CD14-positive monocyte (primary cell): ENCODE measurements around the gene TM7SF3. TPM values are rescaled to one million over a fixed set of nuclear protein-coding genes. Genes with fewer than 3 reads are reported as not detected.

ENCODE experiments used
- DNase-seq, 3 donors: peaks; one replicate each; pipeline ENCODE4 v3.0.0-alpha.2; 2011 to 2022
- H2AFZ ChIP-seq: 2 replicates; pipeline ENCODE4 v1.6.0; 2012; ENCODE audit warnings: mild to moderate bottlenecking, low read depth, low read length, inconsistent platforms; ENCODE audit not compliant: insufficient read depth, poor library complexity, severe bottlenecking
- H3K27ac ChIP-seq, 2 donors: 1 replicate in 1 of 2; 2 replicates in 1 of 2; pipeline ENCODE4 v1.5.1; 2012 to 2013; ENCODE audit warnings: low read length in 2 of 2, control low read depth in 1 of 2, inconsistent platforms in 1 of 2, low read depth in 1 of 2, mild to moderate bottlenecking in 1 of 2
- H3K27me3 ChIP-seq, 2 donors: one replicate each; pipeline versions ENCODE4 v1.6.0 to v1.6.1; 2011 to 2013; ENCODE audit warnings: low read length in 2 of 2; ENCODE audit not compliant: control insufficient read depth in 2 of 2, insufficient read depth in 2 of 2
- H3K36me3 ChIP-seq, 2 donors: replicated peaks in 1 of 2; 1 replicate in 1 of 2; 2 replicates in 1 of 2; pipeline versions ENCODE4 v1.5.1 to v1.6.1; 2012 to 2013; ENCODE audit warnings: low read length in 2 of 2, control low read depth in 1 of 2, inconsistent platforms in 1 of 2, mild to moderate bottlenecking in 1 of 2; ENCODE audit not compliant: insufficient read depth in 2 of 2, control insufficient read depth in 1 of 2
- H3K4me1 ChIP-seq, 2 donors: 1 replicate in 1 of 2; 2 replicates in 1 of 2; pipeline versions ENCODE4 v1.5.1 to v1.6.1; 2012 to 2013; ENCODE audit warnings: low read length in 2 of 2, control low read depth in 1 of 2, inconsistent platforms in 1 of 2, mild to moderate bottlenecking in 1 of 2, moderate library complexity in 1 of 2; ENCODE audit not compliant: insufficient read depth in 2 of 2, control insufficient read depth in 1 of 2
- H3K4me2 ChIP-seq: replicated peaks from 2 replicates; pipeline ENCODE3; 2012; ENCODE audit warnings: low read length, moderate library complexity, mild to moderate bottlenecking; ENCODE audit not compliant: poor library complexity, severe bottlenecking; ENCODE audit errors: extremely low read depth
- H3K4me3 ChIP-seq, 3 experiments: fragments of 200-600 bp in 1 of 3; sonication (generic) in 1 of 3; replicated peaks in 1 of 3; 1 replicate in 2 of 3; 2 replicates in 1 of 3; pipeline ENCODE4 v1.5.1; 2011 to 2013; ENCODE audit warnings: low read length in 3 of 3, mild to moderate bottlenecking in 3 of 3, control low read depth in 2 of 3, low read depth in 2 of 3, inconsistent platforms in 1 of 3, moderate library complexity in 1 of 3
- H3K79me2 ChIP-seq: 2 replicates; pipeline ENCODE4 v1.6.0; 2012; ENCODE audit warnings: mild to moderate bottlenecking, control low read depth, inconsistent platforms, low read length, moderate library complexity; ENCODE audit not compliant: insufficient read depth
- H3K9ac ChIP-seq: 2 replicates; pipeline ENCODE4 v1.6.0; 2017; ENCODE audit warnings: low read length, mild to moderate bottlenecking; ENCODE audit not compliant: insufficient read depth, poor library complexity, severe bottlenecking
- H3K9me3 ChIP-seq, 2 donors: replicated peaks in 1 of 2; 1 replicate in 1 of 2; 2 replicates in 1 of 2; pipeline versions ENCODE4 v1.5.1 to v1.6.1; 2012 to 2013; ENCODE audit warnings: low read length in 2 of 2, control low read depth in 1 of 2; ENCODE audit not compliant: control insufficient read depth in 1 of 2, insufficient read depth in 1 of 2
- H4K20me1 ChIP-seq: 2 replicates; pipeline ENCODE4 v1.6.0; 2012; ENCODE audit warnings: mild to moderate bottlenecking, low read length, control low read depth, moderate library complexity; ENCODE audit not compliant: insufficient read depth
- H3K27ac Mint-ChIP-seq, 7 donors: one replicate each; pipeline ENCODE4 v1.8.0; 2020; ENCODE audit warnings: mild to moderate bottlenecking in 7 of 7, mixed read lengths in 7 of 7, moderate library complexity in 6 of 7, inconsistent platforms in 2 of 7
- H3K27me3 Mint-ChIP-seq, 3 donors: one replicate each; pipeline ENCODE4 v1.8.0; 2021 to 2022; ENCODE audit warnings: low read depth in 3 of 3, mild to moderate bottlenecking in 3 of 3, mixed read lengths in 3 of 3, moderate library complexity in 3 of 3, inconsistent platforms in 1 of 3
- H3K36me3 Mint-ChIP-seq, 2 donors: one replicate each; pipeline ENCODE4 v1.8.0; 2020; ENCODE audit warnings: mixed read lengths in 2 of 2, inconsistent platforms in 1 of 2, mild to moderate bottlenecking in 1 of 2
- H3K4me1 Mint-ChIP-seq: one replicate; pipeline ENCODE4 v1.8.0; 2020; ENCODE audit warnings: mild to moderate bottlenecking, mixed read lengths
- H3K4me3 Mint-ChIP-seq, 2 donors: one replicate each; pipeline ENCODE4 v1.8.0; 2020; ENCODE audit warnings: mild to moderate bottlenecking in 2 of 2, mixed read lengths in 2 of 2, moderate library complexity in 1 of 2
- H3K9me3 Mint-ChIP-seq, 7 donors: one replicate each; pipeline ENCODE4 v1.8.0; 2020 to 2022; ENCODE audit warnings: mixed read lengths in 7 of 7, mild to moderate bottlenecking in 6 of 7, moderate library complexity in 6 of 7, inconsistent platforms in 2 of 7
- CTCF ChIP-seq: fragments of 200-600 bp; IDR thresholded peaks from one replicate; pipeline ENCODE4 v1.8.0; 2022; ENCODE audit warnings: antibody characterized with exemption, mild to moderate bottlenecking
- WGBS: methylation state at CpG from one replicate; pipeline ENCODE4 v1.1.5; 2013; ENCODE audit warnings: missing lambda C conversion rate; ENCODE audit not compliant: insufficient coverage; 5-methylcytosine and 5-hydroxymethylcytosine counted together
- intact Hi-C, 2 donors: fragments of 100-400 bp; cut with micrococcal nuclease; formaldehyde crosslinking; loops; one replicate each; pipeline versions ENCODE4 v1.15.0 to v1.15.1; 2023
- polyA minus RNA-seq: library from RNA; depleted of rRNA, polyadenylated mRNA; stranded (reverse); fragments of >200 nt; gene quantifications from 2 replicates; pipeline ENCODE4 v1.2.3, GENCODE V29; 2012
- polyA plus RNA-seq, 3 donors: library from polyadenylated mRNA; depleted of rRNA in 1 of 3; unstranded in 2 of 3; stranded (reverse) in 1 of 3; fragments of 300-500 nt in 2 of 3; fragments of >200 nt in 1 of 3; fragmentation: Illumina TruSeq in 2 of 3; gene quantifications; 1 replicate in 2 of 3; 2 replicates in 1 of 3; pipeline ENCODE4 v1.2.3, GENCODE V29; 2012 to 2021
- total RNA-seq, 12 experiments: library from RNA in 1 of 12; stranded (reverse) in 1 of 12; fragments of 120-200 nt in 1 of 12; gene quantifications; one replicate each; pipeline ENCODE4 v1.2.4 and lab custom pipeline; 2013 to 2026; ENCODE audit warnings: mixed read lengths in 6 of 12, inconsistent platforms in 1 of 12

The TM7SF3 gene
- total RNA-seq (2013), result 44.1 TPM
- polyA plus RNA-seq, result 10 to 100 TPM; 36.3 to 85.9 (median 71.7) TPM
- polyA minus RNA-seq, result 24.5 and 33.7 TPM in 2 replicates
- total RNA-seq (lab: John Stamatoyannopoulos, UW), result 2.3 to 34.7 (median 23.3) reads per million in 11 experiments

GRCh38 chr12:27014085-27014858, at the start of gene TM7SF3:
TM7SF3 (minus strand) TSS chr12:27014384; CDS start chr12:27014168, 216 bp downstream.
- Histone ChIP-seq H3K9ac (peak within 1 kb of the TSS; percentile 85), H4K20me1 (peaks cover 9% of the 10 kb centered on the region), H3K9me3 (no peaks in the 10 kb centered on the region), H3K4me3 (peak within 1 kb of the TSS; percentile 91 to 96 (median 94)), H3K4me1 (peaks cover 37 to 52% of the 10 kb centered on the region in 2 donors), H3K4me2 (peak within 1 kb of the TSS; percentile 89), H3K27me3 (no peaks in the 10 kb centered on the region), H3K36me3 (no peaks in the 10 kb centered on the region), H3K27ac (peak within 1 kb of the TSS; percentile 73 to 92), H2AFZ (peak within 1 kb of the TSS; percentile 93), H3K79me2 (peaks cover 49% of the 10 kb centered on the region)
- intact Hi-C loops, result loop anchor here (2.0 to 10.0 kb wide), 4 partner anchors 75 to 291 kb away; partner anchors contain the start of genes FGFR1OP2 (in 2 of the 2) and INTS13 (in 1 of the 2)
- Mint-ChIP-seq H3K4me1 (peaks cover 62% of the 10 kb centered on the region), H3K27me3 (peaks cover 0 to 2% (median 0%) of the 10 kb centered on the region in 3 donors), H3K27ac (peak within 1 kb of the TSS; percentile 87 to 95 (median 93)), H3K9me3 (no peaks in the 10 kb centered on the region), H3K4me3 (peak within 1 kb of the TSS; percentile 93 to 96), H3K36me3 (peaks cover 5 to 6% of the 10 kb centered on the region in 2 donors)
- TF ChIP-seq CTCF, result peak; percentile 98
- peak; percentile 91 to 92 (median 92) for DNase-seq
- under 1% methylated on average over 68 of the region's 71 CpGs for WGBS

- no peak for TF ChIP-seq CTCF
- no peak overlapping the region for H3K9ac ChIP-seq
- H3K9me3 Mint-ChIP-seq, result peaks cover 12 to 30% (median 14%) of the 10 kb centered on the region in 7 donors
- no peak overlapping the region for H2AFZ ChIP-seq
- H3K27ac ChIP-seq, result peak overlapping the region; percentile 23 to 76
- no peaks in the 10 kb centered on the region for H3K27me3 ChIP-seq
- no peak overlapping the region for H3K4me2 ChIP-seq
- DNase-seq, result peak in 1 of 3 donors; percentile 8
- no peak overlapping the region for H3K4me3 Mint-ChIP-seq
- peaks cover 12 to 14% of the 10 kb centered on the region in 2 donors for H3K4me1 ChIP-seq
- H3K27ac Mint-ChIP-seq, result peak overlapping the region; percentile 70 to 91 (median 87)
- peaks cover 0 to 7% (median 0%) of the 10 kb centered on the region in 3 donors for H3K27me3 Mint-ChIP-seq
- H3K79me2 ChIP-seq, result no peaks in the 10 kb centered on the region
- peaks cover 15% of the 10 kb centered on the region for H3K4me1 Mint-ChIP-seq
- H3K36me3 Mint-ChIP-seq, result peaks cover 4 to 6% of the 10 kb centered on the region in 2 donors
- intact Hi-C loops, result no loop called here
- H4K20me1 ChIP-seq, result no peaks in the 10 kb centered on the region
- H3K4me3 ChIP-seq, result no peak overlapping the region
- peaks cover 9 to 11% of the 10 kb centered on the region in 2 donors for H3K9me3 ChIP-seq
- H3K36me3 ChIP-seq, result no peaks in the 10 kb centered on the region
Measured at GRCh38 chr12:27063250-27063851, 49.2 kb upstream of the TM7SF3 start.
